Stomach (tissue), 4 donors: ENCODE data around the gene HINT3.

ENCODE experiments used
- POLR2A ChIP-seq, 4 donors: fragments of 450-650 bp; IDR thresholded peaks; one replicate each; pipeline ENCODE4 v1.6.1; 2016; ENCODE audit warnings: antibody characterized with exemption in 4 of 4, control low read depth in 2 of 4, mild to moderate bottlenecking in 1 of 4, moderate library complexity in 1 of 4
- TF ChIP-seq, protein P1 (sequence below), 7 experiments: fragments of 450-650 bp in 4 of 7; fragments of 200-600 bp in 3 of 7; sonication (generic) in 3 of 7; IDR thresholded peaks; one replicate each; pipeline ENCODE4 v1.5.1; 2016 to 2019; ENCODE audit warnings: antibody characterized with exemption in 7 of 7, control low read depth in 2 of 7, mild to moderate bottlenecking in 1 of 7

DNA sequence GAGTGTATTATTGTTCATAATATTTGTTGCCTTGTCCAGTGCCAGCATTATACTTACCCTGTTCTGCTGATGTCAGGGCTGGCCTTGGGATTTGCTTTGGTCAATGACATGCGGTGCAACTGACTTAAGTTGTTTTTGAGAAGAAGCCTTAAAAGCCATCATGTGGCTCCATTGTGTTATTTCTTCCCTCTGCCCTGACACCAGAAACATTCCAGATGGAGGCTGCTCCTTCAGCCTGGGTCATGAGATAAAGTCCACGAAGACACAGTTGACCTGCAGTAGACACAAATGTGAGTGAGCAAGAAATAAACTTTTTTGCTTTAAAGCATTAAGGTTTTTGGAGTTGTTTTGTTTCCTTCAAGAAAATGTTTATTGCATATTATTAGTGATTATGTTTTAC, 7.5 kb upstream of the HINT3 start:
- TF ChIP-seq, protein P1, sequence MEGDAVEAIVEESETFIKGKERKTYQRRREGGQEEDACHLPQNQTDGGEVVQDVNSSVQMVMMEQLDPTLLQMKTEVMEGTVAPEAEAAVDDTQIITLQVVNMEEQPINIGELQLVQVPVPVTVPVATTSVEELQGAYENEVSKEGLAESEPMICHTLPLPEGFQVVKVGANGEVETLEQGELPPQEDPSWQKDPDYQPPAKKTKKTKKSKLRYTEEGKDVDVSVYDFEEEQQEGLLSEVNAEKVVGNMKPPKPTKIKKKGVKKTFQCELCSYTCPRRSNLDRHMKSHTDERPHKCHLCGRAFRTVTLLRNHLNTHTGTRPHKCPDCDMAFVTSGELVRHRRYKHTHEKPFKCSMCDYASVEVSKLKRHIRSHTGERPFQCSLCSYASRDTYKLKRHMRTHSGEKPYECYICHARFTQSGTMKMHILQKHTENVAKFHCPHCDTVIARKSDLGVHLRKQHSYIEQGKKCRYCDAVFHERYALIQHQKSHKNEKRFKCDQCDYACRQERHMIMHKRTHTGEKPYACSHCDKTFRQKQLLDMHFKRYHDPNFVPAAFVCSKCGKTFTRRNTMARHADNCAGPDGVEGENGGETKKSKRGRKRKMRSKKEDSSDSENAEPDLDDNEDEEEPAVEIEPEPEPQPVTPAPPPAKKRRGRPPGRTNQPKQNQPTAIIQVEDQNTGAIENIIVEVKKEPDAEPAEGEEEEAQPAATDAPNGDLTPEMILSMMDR (IDR thresholded peaks at IDR 0.05), result no peak
- no peak for TF ChIP-seq POLR2A (IDR thresholded peaks at IDR 0.05)
